Activated CD4-positive, alpha-beta T cell treated with anti-CD3 and anti-CD28 coated beads for 36 hours (primary cell): ENCODE results near the gene PTPN14. TPM values are rescaled to one million over a fixed set of nuclear protein-coding genes. Genes with fewer than 3 reads are reported as not detected.

Source experiments
- ATAC-seq: fragments of 200-7000 bp; cut with Tn5 transposase; one replicate; pipeline ENCODE4 v1.10.0; 2021; ENCODE audit warnings: mild to moderate bottlenecking, moderate library complexity
- CTCF ChIA-PET: fragments of 350-600 bp; sonication (Branson Sonifier 250); formaldehyde crosslinking; loops from one replicate; lab custom pipeline; 2021; ENCODE audit warnings: antibody characterized with exemption; lab: Charles Lee
- POLR2A ChIA-PET: fragments of 350-600 bp; sonication (Branson Sonifier 250); formaldehyde crosslinking; loops from one replicate; lab custom pipeline; 2021; ENCODE audit warnings: antibody characterized with exemption, inconsistent platforms; lab: Charles Lee
- DNase-seq: peaks from one replicate; pipeline ENCODE4 v3.0.0-alpha.2; 2020
- H3K27ac Mint-ChIP-seq: one replicate; pipeline ENCODE4 v1.8.0; 2021; ENCODE audit warnings: mixed read lengths
- H3K27me3 Mint-ChIP-seq: one replicate; pipeline ENCODE4 v1.8.0; 2021; ENCODE audit warnings: mixed read lengths
- H3K36me3 Mint-ChIP-seq: one replicate; pipeline ENCODE4 v1.8.0; 2021; ENCODE audit warnings: low read depth, mixed read lengths
- H3K4me1 Mint-ChIP-seq: one replicate; pipeline ENCODE4 v1.8.0; 2021; ENCODE audit warnings: mixed read lengths
- H3K4me3 Mint-ChIP-seq: one replicate; pipeline ENCODE4 v1.8.0; 2021; ENCODE audit warnings: mild to moderate bottlenecking, moderate library complexity, mixed read lengths
- H3K9me3 Mint-ChIP-seq: one replicate; pipeline ENCODE4 v1.8.0; 2021; ENCODE audit warnings: low read depth, mixed read lengths
- intact Hi-C, 2 experiments: fragments of 100-400 bp; cut with DNase I in 1 of 2; cut with micrococcal nuclease in 1 of 2; formaldehyde crosslinking; loops; one replicate each; pipeline versions ENCODE4 v1.14.2 to v1.15.1; 2022 to 2024; cut with DNase I, micrococcal nuclease
- total RNA-seq, 2 experiments: library from RNA; stranded (reverse); gene quantifications; one replicate each; pipeline ENCODE4 v1.2.3, GENCODE V29; 2021

PTPN14 gene
- total RNA-seq, 2 experiments from 2014 or later = 4.1 to 4.3 TPM

- H3K4me1 Mint-ChIP-seq = peaks cover 2% of the 10 kb centered on the region
- peaks cover 47% of the 10 kb centered on the region for H3K27me3 Mint-ChIP-seq
- no peak for ATAC-seq
- ChIA-PET CTCF (interaction anchor here (1.2 kb wide), 1 partner anchor 196 kb away, joined by 3 read pairs; no protein-coding TSS in a partner anchor), POLR2A (no interaction called here)
- no peak overlapping the region for H3K4me3 Mint-ChIP-seq
- H3K36me3 Mint-ChIP-seq = no peaks in the 10 kb centered on the region
- no peak for DNase-seq
- H3K27ac Mint-ChIP-seq = no peak overlapping the region
- no peaks in the 10 kb centered on the region for H3K9me3 Mint-ChIP-seq
- intact Hi-C loops = no loop called here
Measured at GRCh38 chr1:214549604-214550003, 1.8 kb downstream of the PTPN14 start.

- no peaks in the 10 kb centered on the region for H3K9me3 Mint-ChIP-seq
- H3K27ac Mint-ChIP-seq = no peak overlapping the region
- peaks cover 47% of the 10 kb centered on the region for H3K27me3 Mint-ChIP-seq
- no peaks in the 10 kb centered on the region for H3K36me3 Mint-ChIP-seq
- intact Hi-C loops = no loop called here
- ATAC-seq = no peak
- no peak overlapping the region for H3K4me3 Mint-ChIP-seq
- CTCF ChIA-PET = interaction anchor here (0.8 to 1.2 kb wide), 3 partner anchors 94 to 195 kb away, joined by 3 read pairs; no protein-coding TSS in a partner anchor
- H3K4me1 Mint-ChIP-seq = peaks cover 2% of the 10 kb centered on the region
- DNase-seq = no peak
- POLR2A ChIA-PET = no interaction called here
Measured at GRCh38 chr1:214548988-214549387, 2.4 kb downstream of the PTPN14 start.

GRCh38 chr1:214548271-214548670 lies 3.1 kb downstream of the PTPN14 start:
- Mint-ChIP-seq H3K27me3 (peaks cover 44% of the 10 kb centered on the region), H3K27ac (no peak overlapping the region), H3K9me3 (no peaks in the 10 kb centered on the region), H3K4me3 (no peak overlapping the region), H3K36me3 (no peaks in the 10 kb centered on the region), H3K4me1 (peaks cover 2% of the 10 kb centered on the region)
- CTCF ChIA-PET = interaction anchor here (0.6 to 1.1 kb wide), 4 partner anchors 37 to 216 kb away, joined by 3 read pairs; no protein-coding TSS in a partner anchor
- intact Hi-C loops = no loop called here
- POLR2A ChIA-PET = no interaction called here
- no peak for DNase-seq
- no peak for ATAC-seq

GRCh38 chr1:214547747-214548146 lies 3.7 kb downstream of the PTPN14 start:
- Mint-ChIP-seq H3K36me3 (no peaks in the 10 kb centered on the region), H3K9me3 (no peaks in the 10 kb centered on the region), H3K27ac (no peak overlapping the region), H3K4me3 (no peak overlapping the region), H3K4me1 (peaks cover 2% of the 10 kb centered on the region), H3K27me3 (peaks cover 41% of the 10 kb centered on the region)
- ChIA-PET POLR2A (no interaction called here), CTCF (interaction anchor here (0.6 to 1.1 kb wide), 3 partner anchors 38 to 216 kb away, joined by 3 read pairs; no protein-coding TSS in a partner anchor)
- intact Hi-C loops = no loop called here
- ATAC-seq (no peak), DNase-seq (no peak)

GRCh38 chr1:214546886-214547641 lies 4.3 kb downstream of the PTPN14 start:
- no peak overlapping the region for H3K27ac Mint-ChIP-seq
- no peaks in the 10 kb centered on the region for H3K4me1 Mint-ChIP-seq
- ATAC-seq (no peak), DNase-seq (no peak)
- H3K36me3 Mint-ChIP-seq = no peaks in the 10 kb centered on the region
- intact Hi-C loops = no loop called here
- H3K4me3 Mint-ChIP-seq = no peak overlapping the region
- ChIA-PET POLR2A (no interaction called here), CTCF (interaction anchor here (0.9 kb wide), 2 partner anchors 8 to 215 kb away, joined by 3 read pairs; no protein-coding TSS in a partner anchor)
- peaks cover 35% of the 10 kb centered on the region for H3K27me3 Mint-ChIP-seq
- H3K9me3 Mint-ChIP-seq = no peaks in the 10 kb centered on the region

- DNase-seq (no peak), ATAC-seq (no peak)
- intact Hi-C loops = no loop called here
- Mint-ChIP-seq H3K4me1 (no peaks in the 10 kb centered on the region), H3K4me3 (no peak overlapping the region), H3K27me3 (peaks cover 28% of the 10 kb centered on the region), H3K36me3 (no peaks in the 10 kb centered on the region), H3K9me3 (no peaks in the 10 kb centered on the region), H3K27ac (no peak overlapping the region)
- CTCF ChIA-PET = interaction anchor here (0.9 kb wide), 1 partner anchor 7 kb away, joined by 3 read pairs; no protein-coding TSS in a partner anchor
- POLR2A ChIA-PET = no interaction called here
Measured at GRCh38 chr1:214546084-214546483, 5.3 kb downstream of the PTPN14 start.

GRCh38 chr1:214545293-214545692 lies 6.1 kb downstream of the PTPN14 start:
- Mint-ChIP-seq H3K27ac (no peak overlapping the region), H3K9me3 (no peaks in the 10 kb centered on the region), H3K4me1 (no peaks in the 10 kb centered on the region), H3K36me3 (no peaks in the 10 kb centered on the region), H3K4me3 (no peak overlapping the region), H3K27me3 (peaks cover 22% of the 10 kb centered on the region)
- POLR2A ChIA-PET = no interaction called here
- CTCF ChIA-PET = no interaction called here
- no peak for ATAC-seq
- intact Hi-C loops = no loop called here
- no peak for DNase-seq

- Mint-ChIP-seq H3K27ac (no peak overlapping the region), H3K4me1 (no peaks in the 10 kb centered on the region), H3K9me3 (no peaks in the 10 kb centered on the region), H3K36me3 (no peaks in the 10 kb centered on the region), H3K4me3 (no peak overlapping the region), H3K27me3 (peaks cover 17% of the 10 kb centered on the region)
- DNase-seq (no peak), ATAC-seq (no peak)
- ChIA-PET POLR2A (no interaction called here), CTCF (no interaction called here)
- intact Hi-C loops = no loop called here
Measured at GRCh38 chr1:214544791-214545190, 6.6 kb downstream of the PTPN14 start.

GRCh38 chr1:214542275-214543199 lies 8.9 kb downstream of the PTPN14 start:
- no peak for ATAC-seq
- Mint-ChIP-seq H3K4me1 (no peaks in the 10 kb centered on the region), H3K4me3 (no peak overlapping the region), H3K27ac (no peak overlapping the region), H3K36me3 (no peaks in the 10 kb centered on the region), H3K27me3 (peaks cover 5% of the 10 kb centered on the region), H3K9me3 (no peaks in the 10 kb centered on the region)
- POLR2A ChIA-PET = no interaction called here
- CTCF ChIA-PET = interaction anchor here (0.6 kb wide), 1 partner anchor 10 kb away, joined by 3 read pairs; no protein-coding TSS in a partner anchor
- DNase-seq = no peak
- intact Hi-C loops = no loop called here

- ATAC-seq (no peak), DNase-seq (no peak)
- POLR2A ChIA-PET = no interaction called here
- H3K9me3 Mint-ChIP-seq = no peaks in the 10 kb centered on the region
- no peak overlapping the region for H3K4me3 Mint-ChIP-seq
- no peak overlapping the region for H3K27ac Mint-ChIP-seq
- no peaks in the 10 kb centered on the region for H3K36me3 Mint-ChIP-seq
- no peaks in the 10 kb centered on the region for H3K4me1 Mint-ChIP-seq
- CTCF ChIA-PET = interaction anchor here (1.0 kb wide), 1 partner anchor 153 kb away, joined by 3 read pairs; no protein-coding TSS in a partner anchor
- peaks cover 4% of the 10 kb centered on the region for H3K27me3 Mint-ChIP-seq
- intact Hi-C loops = no loop called here
Measured at GRCh38 chr1:214541693-214542092, 9.7 kb downstream of the PTPN14 start.

- CTCF ChIA-PET = interaction anchor here (1.0 kb wide), 1 partner anchor 153 kb away, joined by 3 read pairs; no protein-coding TSS in a partner anchor
- H3K27me3 Mint-ChIP-seq = peaks cover 4% of the 10 kb centered on the region
Measured at GRCh38 chr1:214541206-214541605, 10.2 kb downstream of the PTPN14 start.

More at GRCh38 chr1:214541206-214541605, 10.2 kb downstream of the PTPN14 start:
- H3K4me3 Mint-ChIP-seq = no peak overlapping the region
- intact Hi-C loops = no loop called here
- no peaks in the 10 kb centered on the region for H3K4me1 Mint-ChIP-seq
- DNase-seq (no peak), ATAC-seq (no peak)
- H3K27ac Mint-ChIP-seq = no peak overlapping the region
- H3K9me3 Mint-ChIP-seq = no peaks in the 10 kb centered on the region
- POLR2A ChIA-PET = no interaction called here
- H3K36me3 Mint-ChIP-seq = no peaks in the 10 kb centered on the region
